ENCODE data around the gene CXCR5.

Gene CXCR5

DNA sequence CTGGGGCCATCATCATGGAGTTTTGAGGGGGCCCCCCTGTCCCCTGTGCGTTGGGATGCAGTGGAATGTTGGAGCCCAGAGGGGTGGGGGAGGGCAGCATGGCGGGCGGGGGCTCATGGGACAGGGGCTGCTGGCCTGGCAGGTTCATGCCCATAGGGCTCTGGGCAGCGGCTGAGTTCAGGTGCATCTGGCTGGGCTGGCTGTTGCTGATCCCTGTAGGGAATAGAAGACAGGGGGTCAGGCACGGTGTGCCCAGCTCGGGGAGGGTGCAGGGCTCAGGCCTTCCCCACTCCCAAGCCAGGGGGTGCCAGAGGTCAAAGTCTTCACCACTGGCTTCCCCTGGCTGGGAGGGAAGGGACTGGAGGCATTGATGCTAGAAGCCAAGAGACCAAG is 15.6 kb downstream of the CXCR5 start:
- DNase-seq: no peak

DNA sequence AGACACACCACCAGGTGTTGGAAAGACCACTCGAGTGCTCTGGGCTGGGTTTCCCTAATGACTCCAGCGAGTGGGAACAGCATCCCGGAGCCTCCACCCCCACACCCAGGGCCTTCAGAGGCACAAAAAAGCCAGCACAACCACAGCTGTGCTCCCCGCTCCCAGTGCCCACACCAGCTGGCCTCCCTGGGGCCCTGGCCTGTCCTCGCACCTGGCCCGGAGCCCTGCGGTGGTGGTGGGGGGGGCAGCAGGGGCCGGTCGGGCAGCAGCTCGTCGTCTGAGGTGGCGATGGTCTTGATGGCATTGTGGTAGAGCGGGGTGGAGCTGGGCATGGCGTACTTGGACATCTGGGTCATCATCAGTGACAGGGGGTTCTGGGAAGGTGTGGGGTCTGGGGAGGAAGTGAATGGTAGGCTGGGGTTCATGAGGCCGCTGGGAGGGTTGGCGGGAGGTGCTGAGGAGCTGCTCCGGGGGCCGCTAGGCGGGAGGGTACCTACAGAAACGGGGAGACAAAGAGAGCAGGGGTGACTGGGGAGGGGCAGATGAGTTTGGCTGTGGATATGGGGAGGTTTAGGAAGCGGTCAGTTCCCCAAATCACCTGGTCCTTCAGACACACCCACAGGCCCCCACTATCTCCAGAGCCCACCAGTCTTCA is 16.1 kb downstream of the CXCR5 start:
- DNase-seq: no peak

DNA sequence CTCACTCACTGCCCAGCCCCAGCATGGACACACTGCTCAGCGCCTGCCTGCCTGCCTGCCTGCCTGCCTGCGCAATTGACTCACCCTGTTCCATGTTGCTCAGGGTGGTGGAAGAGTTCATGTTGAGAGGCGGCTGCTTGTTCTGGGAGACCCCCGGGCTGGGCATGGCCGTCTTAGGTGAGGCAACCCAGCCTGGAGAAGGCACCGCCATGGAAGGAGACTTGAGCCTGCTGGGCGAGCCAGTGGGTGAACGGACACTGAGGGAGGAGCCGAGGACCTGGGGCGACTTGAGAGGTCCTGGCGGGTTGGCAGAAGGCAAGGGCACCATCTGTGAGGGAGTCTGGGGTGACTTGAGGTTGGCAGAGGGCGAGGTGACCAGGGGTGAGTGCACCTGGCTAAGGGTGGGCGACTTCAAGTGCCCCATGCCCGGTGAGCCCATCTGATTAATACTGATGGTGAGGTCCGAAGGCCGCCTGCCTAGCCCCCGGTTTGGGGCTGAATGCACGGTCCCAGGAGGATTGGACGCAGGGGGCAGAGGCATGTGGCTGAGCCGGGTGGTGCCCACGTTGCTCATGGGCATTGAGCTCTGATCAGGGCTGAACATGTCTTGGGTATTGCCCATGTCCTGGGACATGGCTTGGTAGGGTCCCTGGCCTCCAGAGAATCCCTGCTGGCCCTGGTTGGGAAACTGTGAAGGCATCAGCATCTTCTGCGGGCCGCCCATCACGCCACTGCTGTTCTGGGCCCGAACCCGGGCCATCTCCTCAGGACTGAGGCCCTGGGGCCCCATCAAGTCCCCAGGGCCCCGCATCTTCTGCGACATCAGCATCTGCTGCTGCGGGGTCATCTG is 17.1 kb downstream of the CXCR5 start:
- DNase-seq: no peak

DNA sequence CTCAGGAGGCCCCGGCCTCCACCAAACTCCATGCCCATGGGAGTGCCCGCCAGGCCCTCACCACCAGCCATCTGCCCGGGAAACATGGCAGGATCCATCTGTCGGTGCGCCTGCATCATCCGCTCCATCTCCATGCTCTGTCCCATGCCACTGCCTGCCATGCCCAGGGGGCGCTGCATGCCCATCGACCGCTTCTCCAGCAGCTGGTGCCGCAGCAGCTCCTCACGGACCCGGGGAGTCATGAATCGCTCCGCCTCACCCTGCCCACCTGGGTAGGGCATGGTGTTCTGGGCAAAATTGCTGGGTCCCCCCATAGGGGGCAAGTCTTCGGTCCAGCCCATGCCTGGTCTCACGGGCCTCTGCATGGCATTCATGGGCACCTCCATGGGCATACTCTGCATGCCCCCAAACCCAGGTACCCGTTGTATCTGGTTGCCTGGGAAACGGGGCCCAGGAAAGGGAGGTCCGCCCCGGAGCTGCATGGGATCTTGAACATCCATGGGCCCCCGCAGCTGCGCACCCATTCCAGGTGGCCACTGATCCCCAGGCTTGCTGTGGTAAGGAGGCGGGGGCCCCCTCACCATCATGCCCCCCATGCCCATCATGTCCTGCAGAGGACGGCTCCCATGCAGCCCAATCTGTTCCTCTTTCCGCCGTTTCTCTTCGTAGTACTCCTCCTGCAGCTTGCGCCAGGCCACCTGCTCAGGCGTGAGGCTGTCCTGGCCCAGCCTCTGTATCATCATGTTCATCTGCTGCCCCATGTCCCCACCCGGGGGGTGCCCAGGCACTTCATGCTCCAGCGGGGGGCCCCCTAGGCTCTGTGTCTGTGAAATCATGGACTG is 18.0 kb downstream of the CXCR5 start:
- no peak for DNase-seq

DNA sequence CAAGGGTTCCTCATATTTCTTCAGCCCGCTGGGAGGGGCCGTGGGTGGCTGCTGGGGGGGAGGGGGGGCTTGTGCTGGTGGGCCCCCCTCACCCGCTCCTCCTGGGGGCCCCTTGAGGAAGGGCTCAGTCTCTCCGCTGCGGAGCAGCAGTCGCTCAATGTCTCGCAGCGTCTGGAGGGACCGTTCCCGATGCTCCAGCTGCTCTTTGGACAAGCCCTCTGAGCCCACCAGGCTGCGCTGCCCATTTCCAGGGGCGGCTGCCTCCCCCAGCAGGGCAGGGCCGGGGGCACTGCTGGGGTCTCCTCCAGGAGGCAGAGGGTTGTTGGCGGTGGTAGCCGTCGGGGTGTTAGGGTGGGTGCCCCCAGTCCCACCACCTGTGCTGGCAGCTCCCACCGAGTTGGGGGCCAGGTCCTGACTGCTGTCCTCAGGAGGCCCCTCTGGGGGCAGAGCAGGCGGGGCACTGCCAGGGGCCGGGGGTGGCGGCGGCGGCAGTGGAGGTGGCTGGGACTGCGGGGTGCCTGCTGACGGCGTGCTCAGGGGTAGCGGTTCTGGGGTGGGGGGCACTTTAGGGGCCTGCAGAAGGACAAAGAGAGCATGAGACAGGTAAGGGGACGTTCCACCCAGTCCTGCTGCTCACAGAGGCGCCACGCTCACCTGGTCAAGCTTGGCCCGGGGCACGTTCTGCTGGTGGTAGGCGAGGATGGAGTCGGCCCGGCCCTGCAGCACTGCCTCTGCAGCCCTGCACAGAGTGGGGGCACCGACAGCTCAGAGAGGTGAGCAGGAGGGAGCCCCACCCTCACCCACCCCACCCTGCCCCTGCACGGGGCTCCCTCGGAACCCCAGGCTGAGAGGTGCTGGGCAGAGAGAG is 18.9 kb downstream of the CXCR5 start:
- no peak for DNase-seq

DNA sequence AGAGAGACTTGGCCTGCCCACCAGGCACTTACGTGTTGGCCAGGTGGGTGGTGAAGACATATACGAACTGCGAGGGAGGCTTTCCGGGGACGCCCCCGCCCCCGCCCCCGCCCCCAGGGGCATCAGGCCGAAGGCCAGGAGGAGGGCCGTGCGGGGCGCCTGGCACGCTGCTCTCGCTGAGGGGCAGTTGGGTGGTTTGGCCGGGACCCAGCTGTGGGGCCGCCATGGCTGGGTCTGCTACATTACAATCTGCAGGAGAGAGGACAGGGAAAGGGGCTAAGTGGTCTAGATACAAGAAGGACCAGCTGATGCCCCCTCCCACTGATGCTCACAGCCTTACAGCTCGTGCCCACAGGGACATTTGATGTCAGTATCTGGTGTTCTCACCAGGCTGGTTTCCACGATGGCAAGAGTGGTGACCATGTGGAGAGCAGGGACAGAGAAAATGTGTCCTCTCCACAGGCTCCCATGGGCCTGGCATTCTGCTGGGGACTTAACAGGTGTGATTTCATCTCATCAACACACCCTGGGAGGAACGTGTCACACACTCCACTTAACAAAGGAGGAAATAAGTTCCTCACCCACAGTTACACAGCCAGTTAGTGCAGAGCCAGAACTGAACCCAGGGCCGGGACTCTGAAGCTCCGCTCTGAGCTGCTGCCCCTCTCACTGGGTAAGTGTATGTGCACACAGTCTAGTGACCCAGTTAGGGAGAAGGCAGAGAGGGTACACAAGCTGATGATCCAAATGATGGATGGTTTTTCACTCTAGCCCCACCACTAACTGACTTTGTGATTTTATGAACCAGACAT is 19.7 kb downstream of the CXCR5 start:
- no peak for DNase-seq

DNA sequence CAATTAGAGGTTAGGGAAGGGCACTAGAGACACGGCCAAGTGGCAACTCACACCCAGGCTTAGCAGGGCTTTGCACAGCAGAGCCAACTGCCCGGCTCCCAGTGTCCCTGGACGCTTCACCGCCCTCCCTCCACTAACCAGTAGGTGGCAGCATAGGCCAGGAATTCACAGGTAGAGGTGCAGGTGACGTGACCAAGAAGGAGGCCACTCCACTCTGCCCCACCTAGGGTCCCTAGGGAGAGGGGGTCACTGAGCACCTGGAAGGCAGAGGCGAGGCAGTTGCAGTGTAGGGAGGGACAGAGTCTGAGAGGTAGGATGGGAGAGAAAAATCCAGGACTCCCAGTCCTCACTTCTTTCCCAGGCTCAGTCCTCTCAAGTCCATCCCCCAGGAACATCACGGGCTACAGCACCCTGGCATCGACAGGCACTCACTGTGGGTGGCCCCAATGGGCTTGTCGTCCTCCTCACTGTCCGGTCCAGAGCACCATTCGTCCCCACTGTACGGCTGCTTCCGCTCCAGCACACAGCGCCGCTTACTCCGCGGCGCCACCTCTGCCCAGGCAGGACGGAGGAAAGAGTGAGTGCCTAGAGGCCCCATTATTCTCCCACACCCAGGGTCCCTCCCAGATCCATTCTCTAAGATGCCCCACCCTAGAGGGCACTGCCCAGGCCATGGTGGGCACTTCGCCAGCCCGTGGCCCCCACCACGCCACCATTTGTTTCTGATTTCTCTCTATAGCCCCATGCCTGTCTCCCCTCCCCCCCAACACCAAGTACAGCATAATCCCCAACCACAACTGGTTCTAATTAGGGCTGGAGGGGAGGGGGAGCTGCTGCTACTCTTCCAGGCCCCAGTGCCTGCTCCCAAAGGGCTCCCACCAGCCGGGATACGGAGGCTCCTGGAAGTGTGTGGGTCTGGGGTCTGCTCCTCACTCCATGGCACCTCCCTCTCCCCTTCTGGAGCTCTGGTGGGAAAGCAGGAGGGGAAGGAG is 23.7 kb downstream of the CXCR5 start:
- DNase-seq: peak; percentile 91

DNA sequence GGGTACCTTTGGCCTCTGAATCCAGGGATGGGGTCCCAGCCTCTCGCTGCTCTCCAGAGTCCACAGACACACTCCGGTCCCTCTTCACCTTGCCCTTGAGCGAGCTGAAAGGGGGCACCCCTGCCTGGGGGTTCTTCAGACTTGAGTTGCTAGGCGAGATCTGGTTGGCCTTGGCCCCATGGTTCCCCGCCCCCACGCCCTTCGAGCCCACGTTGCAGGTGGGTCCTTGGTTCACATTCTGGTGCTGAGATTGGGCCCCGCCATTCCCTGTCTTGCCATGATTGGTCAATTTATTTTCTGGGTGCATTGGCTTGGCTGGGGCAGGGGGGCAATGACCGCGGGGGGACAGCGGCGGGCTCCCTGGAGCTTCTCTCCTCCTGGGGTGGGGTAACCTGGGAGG is 24.6 kb downstream of the CXCR5 start:
- no peak for DNase-seq

DNA sequence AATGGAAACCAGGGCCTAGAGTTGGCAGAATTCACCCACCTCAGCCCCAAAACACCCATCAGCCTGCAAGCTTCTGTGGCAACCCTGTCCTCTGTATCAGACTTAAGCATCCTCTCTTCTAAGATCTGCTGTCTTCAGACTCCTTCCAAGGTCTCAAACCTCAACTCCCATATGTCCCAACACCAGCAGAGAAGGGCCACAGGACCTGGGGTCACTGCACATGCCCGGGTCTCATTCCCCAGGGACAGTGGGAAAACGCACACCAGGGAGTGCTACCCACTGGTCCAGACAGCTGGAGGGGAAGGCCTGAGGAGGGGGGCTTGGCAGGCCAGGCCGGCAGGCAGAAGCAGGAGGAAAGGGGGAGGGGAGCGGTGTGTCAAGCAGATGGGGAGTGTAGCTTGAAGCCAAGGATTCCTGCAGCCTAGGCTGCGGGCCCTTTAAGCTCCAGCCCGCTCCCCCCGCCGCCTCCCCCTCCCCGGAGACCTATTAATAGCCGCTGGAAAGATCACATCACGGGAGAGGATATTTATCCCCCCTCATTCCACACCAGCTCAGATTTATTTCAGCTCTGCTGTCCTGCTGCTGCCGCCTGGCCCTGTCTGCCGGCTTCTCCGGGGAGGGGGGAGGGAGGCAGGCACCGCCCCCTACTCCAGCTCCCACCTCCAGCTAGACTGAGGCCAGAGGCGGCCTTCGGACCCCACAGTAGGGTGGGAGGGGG is 25.4 kb downstream of the CXCR5 start:
- DNase-seq: no peak

DNA sequence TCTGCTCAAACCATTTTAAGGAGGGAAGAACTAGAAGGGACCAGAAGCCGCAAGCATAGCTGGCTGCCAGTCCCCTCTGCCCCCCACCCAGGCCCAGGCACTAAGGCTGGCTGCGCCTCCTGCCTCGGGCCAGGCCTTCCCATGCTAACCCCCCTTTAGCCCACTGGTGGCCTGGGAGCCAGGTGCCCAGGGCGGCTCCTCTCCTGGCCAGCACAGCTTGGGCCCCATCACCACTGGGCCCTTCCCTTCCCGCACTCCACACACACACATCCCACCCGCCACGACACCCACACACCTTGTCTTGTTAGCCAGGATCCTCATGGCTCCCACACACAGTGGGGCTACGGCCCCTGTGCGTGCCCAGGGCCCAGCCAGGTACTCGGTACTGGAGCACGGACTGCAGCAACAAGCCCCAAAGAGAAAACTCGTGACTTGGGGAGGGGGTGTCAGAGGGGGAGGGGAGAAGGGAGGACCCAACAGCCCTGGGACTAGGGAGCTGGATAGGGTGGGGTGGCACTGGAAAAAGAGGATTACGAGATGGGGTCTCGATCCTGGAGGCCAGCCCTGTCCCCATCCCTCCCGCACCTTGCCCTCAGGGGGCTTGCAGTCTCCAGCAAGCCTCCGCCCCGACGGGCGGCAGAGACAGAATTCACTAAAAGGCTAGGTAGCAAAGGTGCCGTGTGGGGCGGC is 26.1 kb downstream of the CXCR5 start:
- DNase-seq: no peak

DNA sequence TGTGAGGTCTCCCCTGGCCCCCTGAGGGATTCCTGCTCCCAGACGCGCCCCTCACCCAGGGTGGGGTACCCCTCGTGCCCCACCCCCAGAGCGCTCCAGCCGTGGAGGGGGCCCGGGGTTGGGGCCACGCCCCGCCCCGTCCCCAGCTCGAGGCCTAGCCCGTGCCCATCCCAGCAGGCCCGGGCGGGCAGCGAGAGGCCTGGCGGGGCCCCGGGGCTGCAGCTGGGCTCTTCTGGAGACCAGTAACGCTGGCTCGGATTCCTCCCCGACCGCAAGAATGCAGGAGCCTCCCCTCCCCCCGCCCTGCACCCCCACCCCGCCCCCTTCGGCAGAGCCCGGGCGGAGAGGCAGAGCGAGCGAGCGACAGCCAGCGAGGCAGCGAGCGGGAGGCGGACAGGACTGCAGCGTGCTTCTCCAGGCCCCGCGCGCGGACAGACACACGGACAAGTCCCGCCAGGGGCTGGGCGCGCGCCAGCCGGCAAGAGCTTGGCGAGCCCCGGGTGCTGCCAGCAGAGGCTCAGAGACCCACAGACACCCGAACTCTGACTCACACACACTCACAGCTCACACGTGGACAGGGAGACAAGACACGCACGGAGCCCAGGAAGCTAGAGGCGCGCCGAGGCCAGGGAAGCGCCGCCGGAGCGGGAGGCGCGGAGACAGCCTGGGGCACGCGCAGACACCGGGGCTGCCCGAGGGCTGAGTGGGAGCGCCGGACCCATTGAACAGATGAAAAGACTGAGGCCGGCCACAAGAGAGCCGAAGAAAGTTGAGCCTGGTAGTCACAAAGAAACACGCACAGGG is 26.8 kb downstream of the CXCR5 start:
- no peak for DNase-seq

DNA sequence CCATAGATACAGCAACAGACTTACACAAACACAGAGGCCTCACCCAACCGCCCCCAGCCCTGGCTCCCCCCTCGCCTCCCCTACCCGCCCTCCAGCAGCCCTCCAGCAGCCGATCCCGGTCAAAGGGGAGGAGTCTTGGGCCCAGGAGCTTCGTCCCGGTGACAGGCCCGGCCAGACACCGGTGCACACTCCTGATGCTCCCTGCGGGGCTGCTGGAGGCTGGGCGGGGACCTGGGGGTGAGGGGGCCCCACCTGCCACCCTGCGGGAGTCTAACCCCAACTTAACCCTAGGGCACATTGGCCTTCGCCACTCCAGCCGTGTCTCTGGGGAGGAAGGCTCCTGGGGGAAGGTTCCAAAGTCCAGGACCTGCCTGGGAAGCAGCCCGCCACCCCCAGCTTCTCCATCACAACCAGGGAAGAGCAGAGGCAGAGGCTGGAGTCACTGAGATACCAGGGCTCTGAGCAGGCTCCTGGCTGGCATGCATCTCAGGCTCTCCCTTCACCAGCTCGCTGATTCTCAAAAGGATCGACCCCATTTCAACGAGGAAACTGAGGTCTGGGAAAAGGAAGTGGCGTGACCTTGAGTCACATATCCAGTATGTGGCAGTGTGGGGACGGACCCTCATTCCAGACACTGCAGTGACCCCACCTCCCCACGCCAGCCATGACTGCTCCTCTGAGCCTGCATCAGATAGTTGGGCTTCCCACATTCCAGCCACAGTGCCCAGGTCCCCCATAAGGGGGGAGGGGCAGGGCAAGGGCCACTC is 27.6 kb downstream of the CXCR5 start:
- DNase-seq: no peak

DNA sequence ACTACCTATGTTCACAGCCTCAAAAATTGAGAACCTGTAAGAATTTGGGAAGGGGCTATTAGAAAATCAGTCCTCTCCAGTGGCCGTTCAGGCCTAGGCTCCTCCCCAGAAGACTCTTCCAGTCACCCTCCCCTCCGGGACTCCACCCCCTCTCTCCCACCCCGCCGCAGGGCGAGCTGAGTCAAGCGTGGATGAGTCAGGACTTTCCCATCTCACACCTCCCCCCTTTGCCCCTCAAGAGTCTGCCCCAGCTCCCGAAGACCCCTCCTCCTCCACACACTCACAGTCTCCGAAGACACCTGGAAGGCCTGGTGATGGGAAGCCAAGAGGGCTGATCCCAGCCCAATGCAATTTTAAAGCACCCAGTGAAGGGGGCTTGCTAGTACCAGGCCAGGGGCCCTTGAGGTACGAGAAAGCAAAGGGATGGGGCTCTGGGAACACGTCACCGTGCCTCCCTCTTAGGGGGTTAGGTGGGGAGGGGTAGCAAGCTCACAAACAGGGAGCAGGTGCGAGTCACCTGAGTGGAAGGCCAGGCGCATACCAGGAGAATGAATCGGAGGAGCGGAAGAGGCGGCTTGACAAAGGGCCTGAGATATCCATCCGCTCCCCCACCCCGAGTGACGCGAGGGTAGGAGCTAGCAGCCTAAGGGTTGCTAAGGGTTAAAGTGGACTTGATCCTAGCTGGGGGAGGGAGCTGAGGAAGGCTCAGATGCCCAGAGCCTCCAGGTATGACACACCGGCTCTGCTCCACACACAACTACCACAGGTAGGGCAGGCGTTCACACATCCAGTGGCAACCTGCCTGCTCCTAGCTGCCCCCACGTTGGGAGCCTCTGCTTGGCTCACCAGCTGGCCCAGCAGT is 28.4 kb downstream of the CXCR5 start:
- peak; percentile 84 for DNase-seq

DNA sequence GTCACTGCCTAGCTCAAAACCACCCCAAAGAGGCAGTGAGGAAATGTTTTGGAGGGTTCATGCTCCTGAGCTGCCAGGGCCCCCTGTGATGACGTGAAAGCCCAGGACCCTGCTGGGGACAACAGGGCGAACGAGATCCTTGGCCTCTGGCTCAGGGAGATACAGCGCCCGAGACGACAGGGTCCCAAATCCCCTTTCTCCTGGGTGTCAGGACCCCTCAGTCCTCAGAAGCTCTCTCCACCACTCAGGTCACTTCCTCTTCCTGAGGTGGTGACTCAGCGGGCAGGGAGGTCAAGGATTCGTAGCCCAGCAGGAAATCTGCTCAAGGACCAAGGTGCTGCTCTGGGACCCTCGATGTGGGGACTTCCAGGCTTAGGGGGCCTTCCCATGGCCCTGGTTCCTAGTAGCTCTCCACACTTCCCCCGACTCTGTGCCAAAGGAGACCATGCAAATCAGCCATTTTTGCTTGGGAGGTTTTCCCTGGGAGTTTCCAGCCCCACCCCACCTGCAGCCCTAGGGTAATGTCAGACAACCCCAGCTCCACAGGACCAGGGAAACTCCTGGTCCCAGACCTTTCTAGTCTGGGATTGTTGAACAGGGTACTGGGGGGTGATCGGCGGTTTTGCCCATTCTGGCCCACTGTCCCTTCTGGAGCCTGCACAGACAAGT is 29.2 kb downstream of the CXCR5 start:
- no peak for DNase-seq

DNA sequence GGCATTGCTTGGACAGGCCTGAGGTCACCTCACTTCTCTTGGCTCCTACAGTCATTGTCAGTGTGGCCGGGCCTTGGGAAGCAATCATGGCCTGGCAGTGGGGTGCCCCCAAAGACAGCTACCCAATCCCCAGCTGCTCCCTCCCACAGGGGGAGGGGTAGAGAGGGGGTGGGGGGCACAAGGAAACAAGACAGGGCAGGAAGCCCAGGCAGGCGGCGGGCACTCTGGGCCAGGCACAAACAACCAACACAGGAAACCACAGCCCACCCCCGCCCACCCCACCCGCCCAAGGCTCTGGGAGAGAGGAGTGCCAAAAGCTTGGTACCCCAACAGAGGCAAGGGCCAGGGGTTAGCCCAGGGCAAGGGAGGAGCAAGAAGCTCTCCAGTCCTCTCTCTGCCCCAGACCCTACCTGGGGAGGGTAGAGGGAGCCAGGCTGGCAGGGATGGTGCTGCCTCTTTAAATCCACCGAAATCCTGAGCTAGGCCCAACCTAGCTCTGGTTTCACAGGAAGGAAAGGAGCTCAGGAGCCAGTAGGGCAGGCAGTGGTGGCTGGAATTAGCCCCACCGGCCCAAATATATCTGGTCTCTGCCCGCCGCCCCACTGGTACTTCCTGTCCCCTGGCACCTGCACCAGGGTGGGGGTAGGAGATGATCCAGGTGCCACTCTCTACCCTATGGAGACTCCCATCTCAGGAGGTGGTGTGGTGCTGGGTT is 29.9 kb downstream of the CXCR5 start:
- DNase-seq: no peak

Data from activated CD4-positive, alpha-beta T cell treated with anti-CD3 and anti-CD28 coated beads, Interleukin-2, amount 50 U/mL, for 16 hours (primary cell).